Smooth muscle cell of trachea (primary cell): Measurements from ENCODE around the gene ADGRG7. TPM values are rescaled to one million over a fixed set of nuclear protein-coding genes. Genes with fewer than 3 reads are reported as not detected.

Experiments used
- total RNA-seq: library from RNA; depleted of rRNA; stranded (reverse); fragments of >200 nt; gene quantifications from 2 replicates; pipeline ENCODE4 v1.2.1, GENCODE V29; 2014

The ADGRG7 gene
- total RNA-seq: not detected in 2 replicates

GRCh38 chr3:100609305-100609704 is at the start of gene ADGRG7:
TSS of gene ADGRG7 (plus strand) at chr3:100609601. CDS start at chr3:100609857, 256 bp downstream.

GRCh38 chr3:100708989-100709841 is 99.8 kb downstream of the ADGRG7 start, which contains the start of gene TFG:
TSS of gene TFG (plus strand) at chr3:100709494. CDS start at chr3:100713686, 4,192 bp downstream.

Other genes with a start within 250 kb of the ADGRG7 start
- gene TOMM70, start 208.5 kb upstream of the ADGRG7 start, total RNA-seq: 58.9 and 69.7 TPM in 2 replicates
- gene LNP1, start 208.1 kb upstream of the ADGRG7 start, total RNA-seq: 5.0 and 6.8 TPM in 2 replicates
- 29.2 and 50.8 TPM in 2 replicates for gene TMEM45A, start 117.0 kb upstream of the ADGRG7 start, total RNA-seq
- gene TFG, start 99.9 kb downstream of the ADGRG7 start, total RNA-seq: 86.7 and 93.1 TPM in 2 replicates